Measurements from ENCODE around the gene GALNS.

DNA sequence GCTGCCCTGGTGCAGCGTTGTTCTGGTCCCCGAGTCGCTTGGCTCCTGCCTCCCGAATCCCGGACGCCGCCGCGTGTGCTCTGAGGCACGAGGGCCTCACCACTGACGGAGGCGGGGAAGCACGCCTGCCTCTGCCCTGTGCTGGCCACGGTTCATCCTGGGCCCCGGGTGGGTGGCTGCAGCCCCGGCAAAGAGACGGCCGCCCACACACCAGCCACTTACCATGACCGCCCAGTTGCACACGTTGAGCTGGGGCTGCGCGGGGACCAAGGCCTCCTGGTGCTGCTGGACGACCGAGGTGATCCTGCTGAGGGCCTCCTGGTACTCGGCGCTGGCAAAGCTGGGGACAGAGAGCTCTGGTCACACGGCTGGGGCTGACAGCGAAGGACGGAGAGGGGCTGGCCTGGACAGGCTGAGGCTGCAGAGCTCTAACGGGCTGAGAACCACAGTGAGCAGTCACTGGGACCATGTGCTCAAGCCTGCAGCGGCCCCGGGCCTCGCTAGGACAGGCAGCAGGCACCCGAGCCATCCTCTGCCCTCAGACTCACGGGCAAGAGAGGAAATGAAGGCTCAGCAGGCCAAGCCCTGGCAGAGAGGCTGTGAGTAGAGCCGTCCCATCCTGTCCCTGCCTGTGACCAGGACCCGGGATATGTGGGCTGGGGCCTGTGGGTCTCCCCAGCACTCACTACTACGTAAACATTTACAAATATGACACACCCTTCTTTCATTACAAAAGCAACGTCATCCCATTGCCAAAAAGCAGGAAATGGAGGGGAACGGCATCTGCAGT, 38.8 kb downstream of the GALNS start:
- TF ChIP-seq, protein P1, sequence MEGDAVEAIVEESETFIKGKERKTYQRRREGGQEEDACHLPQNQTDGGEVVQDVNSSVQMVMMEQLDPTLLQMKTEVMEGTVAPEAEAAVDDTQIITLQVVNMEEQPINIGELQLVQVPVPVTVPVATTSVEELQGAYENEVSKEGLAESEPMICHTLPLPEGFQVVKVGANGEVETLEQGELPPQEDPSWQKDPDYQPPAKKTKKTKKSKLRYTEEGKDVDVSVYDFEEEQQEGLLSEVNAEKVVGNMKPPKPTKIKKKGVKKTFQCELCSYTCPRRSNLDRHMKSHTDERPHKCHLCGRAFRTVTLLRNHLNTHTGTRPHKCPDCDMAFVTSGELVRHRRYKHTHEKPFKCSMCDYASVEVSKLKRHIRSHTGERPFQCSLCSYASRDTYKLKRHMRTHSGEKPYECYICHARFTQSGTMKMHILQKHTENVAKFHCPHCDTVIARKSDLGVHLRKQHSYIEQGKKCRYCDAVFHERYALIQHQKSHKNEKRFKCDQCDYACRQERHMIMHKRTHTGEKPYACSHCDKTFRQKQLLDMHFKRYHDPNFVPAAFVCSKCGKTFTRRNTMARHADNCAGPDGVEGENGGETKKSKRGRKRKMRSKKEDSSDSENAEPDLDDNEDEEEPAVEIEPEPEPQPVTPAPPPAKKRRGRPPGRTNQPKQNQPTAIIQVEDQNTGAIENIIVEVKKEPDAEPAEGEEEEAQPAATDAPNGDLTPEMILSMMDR (IDR thresholded peaks at IDR 0.05): no peak
- no peak for TF ChIP-seq POLR2A (IDR thresholded peaks at IDR 0.05)
